Endothelial cell of umbilical vein (primary cell): ENCODE data around the gene PRKG1. TPM values are rescaled to one million over a fixed set of nuclear protein-coding genes. Genes with fewer than 3 reads are reported as not detected.
A peak's percentile ranks its signal among the peaks of the same experiment; 100 is the strongest.

Experiments used
- BruUV-seq: library from RNA; stranded (reverse); fragments of 400-500 nt; replicated peaks from 2 replicates; lab custom pipeline; 2021; lab: Mats Ljungman, UMichigan
- CTCF ChIA-PET: fragments of 300-600, 350-600 bp; sonication (Branson Sonifier 250); formaldehyde crosslinking; loops from one replicate; lab custom pipeline; 2021; ENCODE audit warnings: antibody characterized with exemption, inconsistent platforms; lab: Charles Lee
- POLR2A ChIA-PET: fragments of 300-600, 350-600 bp; sonication (Branson Sonifier 250); formaldehyde crosslinking; loops from one replicate; lab custom pipeline; 2021; ENCODE audit warnings: antibody characterized with exemption, inconsistent platforms; lab: Charles Lee
- DNase-seq: peaks from one replicate; pipeline ENCODE4 v3.0.0-alpha.2; 2011; ENCODE audit warnings: low read depth, low spot score
- FAIRE-seq: peaks from 2 replicates; lab custom pipeline; 2011; peaks lifted over from hg19 to GRCh38; lab: Jason Lieb, UNC
- H2AFZ ChIP-seq: 2 replicates; pipeline ENCODE4 v1.6.0; 2012; ENCODE audit warnings: low read depth, low read length, control low read depth, inconsistent platforms
- H3K27ac ChIP-seq: 2 replicates; pipeline ENCODE4 v1.5.1; 2011; ENCODE audit warnings: low read depth, mild to moderate bottlenecking, control low read depth, low read length, moderate library complexity; ENCODE audit not compliant: insufficient read depth
- H3K27me3 ChIP-seq, 2 experiments: 2 replicates each; pipeline versions ENCODE4 v1.6.0 to v1.6.1; 2011; ENCODE audit warnings: low read length in 2 of 2, mixed read lengths in 1 of 2; ENCODE audit not compliant: control insufficient read depth in 2 of 2, insufficient read depth in 2 of 2
- H3K36me3 ChIP-seq, 2 experiments: 2 replicates in 1 of 2; 3 replicates in 1 of 2; pipeline ENCODE4 v1.5.1; 2011; ENCODE audit warnings: low read length in 2 of 2, mild to moderate bottlenecking in 1 of 2, moderate library complexity in 1 of 2; ENCODE audit not compliant: control insufficient read depth in 2 of 2, insufficient read depth in 2 of 2; ENCODE audit errors: extremely low read depth in 1 of 2
- H3K4me1 ChIP-seq: 3 replicates; pipeline ENCODE4 v1.5.1; 2011; ENCODE audit warnings: mild to moderate bottlenecking, low read length; ENCODE audit not compliant: control insufficient read depth, insufficient read depth; ENCODE audit errors: extremely low read depth
- H3K4me2 ChIP-seq: 2 replicates; pipeline ENCODE4 v1.6.1; 2011; ENCODE audit warnings: low read length, control low read depth, mixed read lengths; ENCODE audit not compliant: insufficient read depth
- H3K4me3 ChIP-seq, 3 experiments: fragments of 200-600 bp in 1 of 3; sonication (generic), shearing (Covaris generic) in 1 of 3; replicated peaks in 1 of 3; 2 replicates each; pipeline ENCODE4 v1.5.1; 2011 to 2016; ENCODE audit warnings: control low read depth in 3 of 3, low read length in 3 of 3, mild to moderate bottlenecking in 2 of 3, inconsistent platforms in 1 of 3, low read depth in 1 of 3, moderate library complexity in 1 of 3; ENCODE audit not compliant: insufficient read depth in 1 of 3
- H3K79me2 ChIP-seq: 2 replicates; pipeline ENCODE4 v1.6.0; 2012; ENCODE audit warnings: low read length, inconsistent platforms; ENCODE audit not compliant: control insufficient read depth, insufficient read depth
- H3K9ac ChIP-seq: replicated peaks from 2 replicates; pipeline ENCODE3; 2011; ENCODE audit warnings: low read length, control low read depth; ENCODE audit not compliant: insufficient read depth; ENCODE audit errors: extremely low read depth
- H3K9me1 ChIP-seq: replicated peaks from 3 replicates; pipeline ENCODE4 v1.6.0; 2011; ENCODE audit warnings: mild to moderate bottlenecking, low read length; ENCODE audit not compliant: control insufficient read depth, insufficient read depth; ENCODE audit errors: extremely low read depth
- H3K9me3 ChIP-seq: replicated peaks from 2 replicates; pipeline ENCODE4 v1.5.1; 2012; ENCODE audit warnings: low read length, inconsistent platforms; ENCODE audit not compliant: control insufficient read depth, insufficient read depth
- H4K20me1 ChIP-seq: replicated peaks from 2 replicates; pipeline ENCODE3; 2011; ENCODE audit warnings: mild to moderate bottlenecking, low read length; ENCODE audit not compliant: control insufficient read depth, insufficient read depth; ENCODE audit errors: extremely low read depth
- CTCF ChIP-seq, 2 donors: IDR thresholded peaks; 1 replicate in 1 of 2; 2 replicates in 1 of 2; pipeline ENCODE4 v1.5.1; 2011; ENCODE audit warnings: low read length in 2 of 2, mild to moderate bottlenecking in 2 of 2, moderate library complexity in 2 of 2, control low read depth in 1 of 2, inconsistent platforms in 1 of 2, low read depth in 1 of 2; ENCODE audit not compliant: insufficient read depth in 1 of 2; ENCODE audit errors: extremely low read depth in 1 of 2
- EZH2 ChIP-seq: IDR thresholded peaks from 2 replicates; pipeline ENCODE4 v1.6.1; 2012; ENCODE audit warnings: borderline replicate concordance, low read depth, mild to moderate bottlenecking, moderate library complexity, low read length, inconsistent platforms; ENCODE audit not compliant: severe bottlenecking
- FOS ChIP-seq: IDR thresholded peaks from 2 replicates; pipeline ENCODE4 v1.6.1; 2011; ENCODE audit warnings: mild to moderate bottlenecking, low read length, moderate library complexity, borderline replicate concordance; ENCODE audit not compliant: insufficient read depth
- GATA2 ChIP-seq: IDR thresholded peaks from 2 replicates; pipeline ENCODE4 v1.7.0; 2011; ENCODE audit warnings: low read depth, mild to moderate bottlenecking, moderate library complexity, mixed read lengths, low read length; ENCODE audit not compliant: insufficient read length, insufficient read depth
- JUN ChIP-seq: IDR thresholded peaks from 2 replicates; pipeline ENCODE4 v1.6.1; 2011; ENCODE audit warnings: borderline replicate concordance, low read depth; ENCODE audit not compliant: insufficient read length, insufficient read depth
- POLR2AphosphoS5 ChIP-seq: IDR thresholded peaks from 2 replicates; pipeline ENCODE4 v1.6.1; 2012; ENCODE audit warnings: low read depth, mild to moderate bottlenecking, control low read depth, low read length, moderate library complexity; ENCODE audit not compliant: insufficient read depth
- dilution Hi-C: fragments of 300-500 bp; cut with MboI; formaldehyde crosslinking; loops from one replicate; pipeline ENCODE4 v1.15.0; 2019; ENCODE audit warnings: low sequenced_read_pairs; ENCODE audit not compliant: extremely low pct_ligation_motif_present
- intact Hi-C: fragments of 100-400 bp; cut with micrococcal nuclease; formaldehyde crosslinking; loops from one replicate; pipeline ENCODE4 v1.10.0; 2022
- polyA plus RNA-seq, 4 experiments: library from polyadenylated mRNA; depleted of rRNA in 3 of 4; stranded (reverse) in 3 of 4; unstranded in 1 of 4; fragments of >200 nt; gene quantifications; 2 replicates each; pipeline versions ENCODE4 v1.2.1 to v1.2.3, GENCODE V29; 2011 to 2012; ENCODE audit warnings: missing spikeins in 1 of 4
- total RNA-seq: library from RNA; stranded (reverse); gene quantifications from 2 replicates; pipeline ENCODE4 v1.2.3, GENCODE V29; 2021

The PRKG1 gene
- total and polyA plus RNA-seq, 2 donors (not counting 3 experiments of a cell fraction or from before 2014, with no cell fraction given): 0.01 to 0.18 TPM

- H3K4me1 ChIP-seq: peaks cover 52% of the 10 kb centered on the region
- peak overlapping the region; percentile 94 for H3K27ac ChIP-seq
- intact Hi-C loops (no loop called here), dilution Hi-C loops (no loop called here)
- H3K4me2 ChIP-seq: peak overlapping the region; percentile 93
- no peaks in the 10 kb centered on the region for H4K20me1 ChIP-seq
- BruUV-seq: no TSS peak
- DNase-seq (peak; percentile 59), FAIRE-seq (peak; percentile 53)
- ChIA-PET POLR2A (interaction anchor here (3.4 kb wide), 1 partner anchor 172 kb away, joined by 21 read pairs; no protein-coding TSS in a partner anchor), CTCF (interaction anchor here (1.5 to 16.5 kb wide), 4 partner anchors 8 to 251 kb away, joined by 7 to 630 read pairs (median 10); no protein-coding TSS in a partner anchor)
- peaks cover 30% of the 10 kb centered on the region for H3K79me2 ChIP-seq
- H3K9me1 ChIP-seq: no peaks in the 10 kb centered on the region
- H3K9ac ChIP-seq: peak overlapping the region; percentile 89
- no peaks in the 10 kb centered on the region for H3K27me3 ChIP-seq
- TF ChIP-seq POLR2AphosphoS5: peak; percentile 26
- TF ChIP-seq JUN: peak; percentile 47
- no peak for TF ChIP-seq CTCF (IDR thresholded peaks at IDR 0.05; ENCODE audit: extremely low read depth in 1 of 2, insufficient read depth in 1 of 2, low read depth in 1 of 2, low read length in 2 of 2)
- TF ChIP-seq GATA2: peak; percentile 29
- peak; percentile 34 for TF ChIP-seq FOS
- TF ChIP-seq EZH2: no peak
- H3K9me3 ChIP-seq: no peaks in the 10 kb centered on the region
- no peak overlapping the region for H2AFZ ChIP-seq
- H3K4me3 ChIP-seq: peak overlapping the region; percentile 90 to 98 (median 90)
- no peaks in the 10 kb centered on the region for H3K36me3 ChIP-seq
These were observed 1241.7 kb downstream of the PRKG1 start for GRCh38 chr10:52316001-52316400.
